Left lung (tissue), 10 donors: ENCODE results near the gene IGSF21. TPM values are rescaled to one million over a fixed set of nuclear protein-coding genes. Genes with fewer than 3 reads are reported as not detected.
A peak's percentile ranks its signal among the peaks of the same experiment; 100 is the strongest.

Experiments used
- ATAC-seq: fragments of 200-7000 bp; cut with Tn5 transposase; one replicate; pipeline ENCODE4 v1.9.1; 2020; ENCODE audit warnings: moderate library complexity
- DNase-seq, 4 donors: peaks; one replicate each; pipeline ENCODE4 v3.0.0-alpha.2; 2013 to 2020
- H3K27ac ChIP-seq, 2 donors: fragments of 200-600 bp; sonication (generic) in 1 of 2; one replicate each; pipeline versions ENCODE4 v1.5.0 to v1.8.0; 2020 to 2021
- H3K27me3 ChIP-seq, 2 donors: fragments of 200-600 bp; sonication (generic) in 1 of 2; one replicate each; pipeline versions ENCODE4 v1.5.0 to v1.8.0; 2020 to 2021
- H3K36me3 ChIP-seq, 2 donors: fragments of 200-600 bp; sonication (generic) in 1 of 2; one replicate each; pipeline versions ENCODE4 v1.5.0 to v1.8.0; 2020 to 2021
- H3K4me1 ChIP-seq, 2 donors: fragments of 200-600 bp; one replicate each; pipeline ENCODE4 v1.8.0; 2021
- H3K4me3 ChIP-seq, 2 donors: fragments of 200-600 bp; sonication (generic) in 1 of 2; one replicate each; pipeline versions ENCODE4 v1.5.0 to v1.8.0; 2020 to 2021; ENCODE audit warnings: mild to moderate bottlenecking in 1 of 2
- H3K9me3 ChIP-seq, 2 donors: fragments of 200-600 bp; sonication (generic) in 1 of 2; one replicate each; pipeline versions ENCODE4 v1.5.0 to v1.8.0; 2020 to 2021
- intact Hi-C, 2 donors: fragments of 100-400 bp; cut with DNase I; formaldehyde crosslinking; loops; one replicate each; pipeline versions ENCODE4 v1.11.2 to v1.14.2; 2022
- polyA plus RNA-seq, 6 donors: library from polyadenylated mRNA; unstranded; fragments of 120-200 nt; gene quantifications; one replicate each; pipeline ENCODE4 v1.2.1, GENCODE V29; 2013; ENCODE audit not compliant: insufficient read length in 6 of 6
- total RNA-seq, 2 donors: library from RNA; stranded (reverse); fragmentation: NEBNext Ultra II Directional; extraction: Animal tissue kit (Norgen Biotek cat#: 25700); gene quantifications; one replicate each; pipeline ENCODE4 v1.2.1, GENCODE V29; 2021
- TF ChIP-seq, protein P1 (sequence below), 2 donors: fragments of 200-600 bp; sonication (generic) in 1 of 2; IDR thresholded peaks; one replicate each; pipeline versions ENCODE4 v1.5.0 to v1.8.0; 2021; ENCODE audit warnings: antibody characterized with exemption in 2 of 2
- donor health status: DM: no; HTN: yes; CAD: no.
- donor health status: DM: no; HTN: no; CAD: no.

Gene IGSF21
- total and polyA plus RNA-seq, 8 donors, result 0.14 to 1.2 (median 0.25) TPM; not detected in 2

DNA sequence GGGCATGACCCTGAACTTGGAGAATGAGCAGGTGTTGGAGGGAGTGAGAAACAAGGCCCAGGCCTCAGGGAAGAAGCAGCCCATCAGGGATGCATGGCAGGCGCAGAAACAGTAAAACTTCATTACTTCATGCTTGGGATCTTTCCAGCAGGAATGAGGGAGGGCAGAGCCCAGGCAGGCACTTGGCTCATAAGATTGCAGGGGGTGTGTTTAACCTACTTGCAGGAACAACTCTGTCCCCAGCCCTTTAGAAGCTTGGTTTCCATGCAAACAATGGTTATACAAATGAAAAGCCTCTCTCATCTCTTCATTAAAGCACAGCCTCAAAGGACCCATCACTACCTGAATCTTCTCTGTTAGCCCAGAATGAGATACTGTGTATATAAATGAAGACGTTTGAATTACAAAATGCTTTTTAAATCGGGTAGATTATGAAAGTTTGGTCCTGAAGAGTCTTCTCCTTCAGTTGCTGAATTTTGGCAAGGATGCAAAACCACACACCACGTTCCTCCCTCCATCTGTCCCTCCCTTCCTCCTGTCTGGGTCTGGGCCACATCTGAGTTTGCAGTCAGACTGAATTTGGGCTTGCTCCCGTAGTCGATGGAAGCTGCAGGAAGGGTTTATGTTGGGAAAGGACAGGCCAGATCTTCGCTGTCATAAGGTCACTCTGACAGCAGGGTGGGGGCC, 218.8 kb downstream of the IGSF21 start:
- peak in 2 of 4 donors; percentile 12 to 39 for DNase-seq
- Histone ChIP-seq H3K36me3 (no peaks in the 10 kb centered on the region), H3K4me1 (no peaks in the 10 kb centered on the region), H3K9me3 (no peaks in the 10 kb centered on the region), H3K4me3 (no peak overlapping the region), H3K27me3 (peaks cover 0 to 34% of the 10 kb centered on the region in 2 donors), H3K27ac (no peak overlapping the region)
- TF ChIP-seq, protein P1, sequence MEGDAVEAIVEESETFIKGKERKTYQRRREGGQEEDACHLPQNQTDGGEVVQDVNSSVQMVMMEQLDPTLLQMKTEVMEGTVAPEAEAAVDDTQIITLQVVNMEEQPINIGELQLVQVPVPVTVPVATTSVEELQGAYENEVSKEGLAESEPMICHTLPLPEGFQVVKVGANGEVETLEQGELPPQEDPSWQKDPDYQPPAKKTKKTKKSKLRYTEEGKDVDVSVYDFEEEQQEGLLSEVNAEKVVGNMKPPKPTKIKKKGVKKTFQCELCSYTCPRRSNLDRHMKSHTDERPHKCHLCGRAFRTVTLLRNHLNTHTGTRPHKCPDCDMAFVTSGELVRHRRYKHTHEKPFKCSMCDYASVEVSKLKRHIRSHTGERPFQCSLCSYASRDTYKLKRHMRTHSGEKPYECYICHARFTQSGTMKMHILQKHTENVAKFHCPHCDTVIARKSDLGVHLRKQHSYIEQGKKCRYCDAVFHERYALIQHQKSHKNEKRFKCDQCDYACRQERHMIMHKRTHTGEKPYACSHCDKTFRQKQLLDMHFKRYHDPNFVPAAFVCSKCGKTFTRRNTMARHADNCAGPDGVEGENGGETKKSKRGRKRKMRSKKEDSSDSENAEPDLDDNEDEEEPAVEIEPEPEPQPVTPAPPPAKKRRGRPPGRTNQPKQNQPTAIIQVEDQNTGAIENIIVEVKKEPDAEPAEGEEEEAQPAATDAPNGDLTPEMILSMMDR (IDR thresholded peaks at IDR 0.05), result no peak
- intact Hi-C loops, result no loop called here
- ATAC-seq, result peak; percentile 38

DNA sequence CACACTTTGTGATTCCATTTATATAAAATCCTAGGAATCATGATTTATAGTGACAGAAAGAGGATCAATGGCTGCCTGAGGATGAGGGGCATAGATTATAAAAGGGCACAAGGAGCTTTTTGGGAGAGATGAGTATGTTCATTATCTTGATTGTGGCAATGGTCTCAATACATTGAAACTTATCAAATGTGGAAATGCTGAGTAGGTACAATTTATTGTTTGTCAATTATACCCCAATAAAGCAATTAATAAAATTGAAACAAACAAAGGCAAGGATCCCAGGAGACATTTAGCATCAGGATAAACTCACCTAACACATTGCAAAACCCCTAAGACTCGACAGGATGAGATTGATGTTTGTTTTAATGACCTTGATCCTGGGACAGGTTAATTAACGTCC, 220.1 kb downstream of the IGSF21 start:
- H3K4me3 ChIP-seq, result no peak overlapping the region
- no peaks in the 10 kb centered on the region for H3K9me3 ChIP-seq
- peaks cover 0 to 35% of the 10 kb centered on the region in 2 donors for H3K27me3 ChIP-seq
- TF ChIP-seq, protein P1 (IDR thresholded peaks at IDR 0.05), result no peak
- no peaks in the 10 kb centered on the region for H3K4me1 ChIP-seq
- no peak overlapping the region for H3K27ac ChIP-seq
- DNase-seq (no peak), ATAC-seq (no peak)
- no peaks in the 10 kb centered on the region for H3K36me3 ChIP-seq
- intact Hi-C loops, result no loop called here

DNA sequence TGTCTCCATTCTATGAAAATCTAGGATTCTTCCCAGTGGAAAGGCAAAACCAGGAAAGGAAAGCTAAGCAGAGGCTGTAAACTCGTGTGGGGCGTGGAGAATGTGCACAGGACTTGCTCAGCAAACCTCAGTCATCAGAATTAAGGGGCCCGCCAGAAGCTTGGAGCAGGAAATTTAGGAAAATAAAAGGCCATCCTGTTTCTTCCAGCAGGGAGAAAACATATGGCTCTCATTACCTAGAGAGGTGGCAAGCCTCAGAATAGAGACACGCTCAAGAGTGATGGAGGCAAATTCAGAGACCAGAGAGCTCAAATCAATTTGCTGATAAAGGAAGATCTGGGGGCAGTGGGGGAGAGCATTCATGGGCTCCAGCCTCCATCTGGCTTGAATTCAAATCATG, 221.2 kb downstream of the IGSF21 start:
- no peaks in the 10 kb centered on the region for H3K36me3 ChIP-seq
- DNase-seq (no peak), ATAC-seq (no peak)
- no peaks in the 10 kb centered on the region for H3K4me1 ChIP-seq
- H3K9me3 ChIP-seq, result no peaks in the 10 kb centered on the region
- H3K27ac ChIP-seq, result no peak overlapping the region
- TF ChIP-seq, protein P1 (IDR thresholded peaks at IDR 0.05), result no peak
- H3K27me3 ChIP-seq, result peaks cover 0 to 35% of the 10 kb centered on the region in 2 donors
- intact Hi-C loops, result no loop called here
- H3K4me3 ChIP-seq, result no peak overlapping the region

DNA sequence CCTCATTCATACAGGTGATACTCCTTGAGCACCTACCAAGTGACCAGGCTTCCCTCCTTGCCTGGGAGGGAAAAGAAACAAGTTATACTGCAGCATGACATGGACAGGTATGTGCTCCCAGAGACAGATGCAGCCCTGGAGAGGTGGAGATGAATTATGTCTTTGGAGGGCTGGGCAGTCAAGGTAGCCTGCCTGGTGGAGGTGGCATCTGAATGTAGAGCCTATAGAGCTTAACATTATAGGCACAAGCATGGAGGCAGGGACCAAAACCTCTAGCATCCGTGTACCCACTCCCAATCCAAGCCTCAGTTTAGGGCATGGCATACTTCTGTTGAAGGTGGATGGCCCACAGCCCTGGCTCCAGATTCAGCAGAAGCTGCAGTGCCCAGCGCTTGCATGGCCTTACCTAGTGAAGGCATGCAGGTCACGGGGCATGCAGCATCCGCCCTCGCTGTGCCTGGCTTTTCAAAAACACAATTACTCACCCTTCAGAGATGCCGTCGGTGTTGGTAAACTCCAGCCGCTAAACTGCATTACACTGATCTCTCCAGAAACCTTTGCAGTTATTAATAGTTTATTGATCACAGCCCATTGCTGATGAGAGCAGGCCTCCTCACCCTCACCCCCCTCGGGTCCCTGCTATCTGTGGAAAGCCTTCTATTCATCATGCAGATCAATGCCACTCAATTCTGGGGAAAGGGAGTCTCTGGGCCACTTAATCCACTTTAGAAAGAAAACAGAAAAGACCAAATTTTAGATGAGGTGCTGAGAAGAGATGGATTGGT, 222.1 kb downstream of the IGSF21 start:
- intact Hi-C loops, result no loop called here
- Histone ChIP-seq H3K9me3 (no peaks in the 10 kb centered on the region), H3K4me1 (no peaks in the 10 kb centered on the region), H3K27me3 (peaks cover 0 to 37% of the 10 kb centered on the region in 2 donors), H3K27ac (no peak overlapping the region), H3K36me3 (no peaks in the 10 kb centered on the region), H3K4me3 (no peak overlapping the region)
- DNase-seq (no peak), ATAC-seq (no peak)
- TF ChIP-seq, protein P1 (IDR thresholded peaks at IDR 0.05), result no peak

DNA sequence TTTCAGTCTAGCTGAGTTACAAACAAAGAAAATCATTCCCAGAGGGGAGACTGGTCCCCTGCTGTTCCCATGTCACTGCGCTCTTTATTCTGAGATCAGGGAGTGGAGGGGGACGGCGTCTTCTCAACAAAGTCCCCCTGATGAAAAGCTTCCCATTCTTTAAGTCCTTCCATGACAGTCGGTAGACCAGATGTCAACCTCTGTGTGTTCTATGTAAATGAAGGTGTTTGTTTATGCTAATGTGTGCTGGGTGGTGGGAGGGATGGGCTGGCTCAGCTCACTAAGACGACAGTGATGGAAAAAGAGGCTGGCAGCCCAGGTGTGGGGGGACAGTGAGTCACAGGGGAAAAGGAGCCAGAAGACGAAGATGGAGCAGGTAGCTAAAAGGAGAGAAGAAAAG, 225.0 kb downstream of the IGSF21 start:
- DNase-seq (no peak), ATAC-seq (no peak)
- no peak overlapping the region for H3K4me3 ChIP-seq
- intact Hi-C loops, result no loop called here
- no peaks in the 10 kb centered on the region for H3K4me1 ChIP-seq
- peaks cover 0 to 35% of the 10 kb centered on the region in 2 donors for H3K27me3 ChIP-seq
- no peaks in the 10 kb centered on the region for H3K9me3 ChIP-seq
- TF ChIP-seq, protein P1 (IDR thresholded peaks at IDR 0.05), result no peak
- H3K36me3 ChIP-seq, result no peaks in the 10 kb centered on the region
- no peak overlapping the region for H3K27ac ChIP-seq
